WTC11 (cell line): Measurements from ENCODE around the gene ZNF521.

Source experiments
- CREM ChIP-seq: sonication (generic); formaldehyde crosslinking; IDR thresholded peaks from 2 replicates; pipeline ENCODE4 v1.8.1; 2022; ENCODE audit warnings: mild to moderate bottlenecking, missing genetic modification reagents, moderate library complexity
- FOXJ3 ChIP-seq: sonication (generic); formaldehyde crosslinking; IDR thresholded peaks from 2 replicates; pipeline ENCODE4 v1.9.0; 2021; ENCODE audit warnings: missing genetic modification reagents, mild to moderate bottlenecking, borderline replicate concordance
- FOXP1 ChIP-seq: sonication (generic); formaldehyde crosslinking; IDR thresholded peaks from 2 replicates; pipeline ENCODE4 v1.8.0; 2022; ENCODE audit warnings: missing genetic modification reagents, mild to moderate bottlenecking, moderate library complexity, borderline replicate concordance
- SOX15 ChIP-seq: fragments of 250-450 bp; sonication (Bioruptor Pico); IDR thresholded peaks from 2 replicates; pipeline ENCODE4 v1.9.0; 2021; ENCODE audit warnings: mild to moderate bottlenecking
- ZNF232 ChIP-seq: sonication (generic); formaldehyde crosslinking; IDR thresholded peaks from 2 replicates; pipeline ENCODE4 v1.8.0; 2022; ENCODE audit warnings: mild to moderate bottlenecking, missing genetic modification reagents
- TF ChIP-seq, protein P1 (sequence below): sonication (generic); formaldehyde crosslinking; IDR thresholded peaks from 2 replicates; pipeline ENCODE4 v1.8.0; 2022; ENCODE audit warnings: mild to moderate bottlenecking, missing genetic modification reagents
- TF ChIP-seq, protein P2 (sequence below): fragments of 200-600 bp; IDR thresholded peaks from 2 replicates; pipeline ENCODE4 v1.8.0; 2022; ENCODE audit warnings: antibody characterized with exemption
- TF ChIP-seq, protein P3 (sequence below): sonication (generic); formaldehyde crosslinking; IDR thresholded peaks from 2 replicates; pipeline ENCODE4 v1.8.1; 2022; ENCODE audit warnings: low read depth, mild to moderate bottlenecking, moderate library complexity, missing genetic modification reagents, borderline replicate concordance
- TF ChIP-seq, protein P4 (sequence below): sonication (generic); formaldehyde crosslinking; conservative IDR thresholded peaks from 2 replicates; pipeline ENCODE4 v1.8.1; 2022; ENCODE audit warnings: mild to moderate bottlenecking, missing genetic modification reagents

DNA sequence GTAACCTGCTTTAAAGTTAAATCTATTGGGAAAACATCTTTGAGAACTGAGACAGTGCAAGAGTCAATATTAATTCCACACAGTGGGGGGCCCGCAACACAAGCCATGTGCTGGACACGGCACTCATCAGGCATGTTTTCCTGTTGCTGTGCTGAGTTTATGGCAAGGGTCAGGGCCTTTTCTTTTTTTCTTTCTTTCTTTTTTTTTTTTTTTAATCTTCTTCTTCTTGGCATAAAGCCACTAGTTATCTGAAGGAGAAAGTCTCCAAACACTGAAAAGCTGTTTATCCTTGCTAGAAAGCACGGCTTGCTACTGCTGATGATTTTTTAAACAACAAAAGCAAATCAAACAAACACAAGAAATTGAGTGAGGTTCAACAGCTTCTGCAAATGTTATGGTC is 252.1 kb downstream of the ZNF521 start:
- no peak for TF ChIP-seq ZNF232 (CRISPR knock-in tag)
- TF ChIP-seq FOXP1 (CRISPR knock-in tag): no peak
- TF ChIP-seq, protein P1, sequence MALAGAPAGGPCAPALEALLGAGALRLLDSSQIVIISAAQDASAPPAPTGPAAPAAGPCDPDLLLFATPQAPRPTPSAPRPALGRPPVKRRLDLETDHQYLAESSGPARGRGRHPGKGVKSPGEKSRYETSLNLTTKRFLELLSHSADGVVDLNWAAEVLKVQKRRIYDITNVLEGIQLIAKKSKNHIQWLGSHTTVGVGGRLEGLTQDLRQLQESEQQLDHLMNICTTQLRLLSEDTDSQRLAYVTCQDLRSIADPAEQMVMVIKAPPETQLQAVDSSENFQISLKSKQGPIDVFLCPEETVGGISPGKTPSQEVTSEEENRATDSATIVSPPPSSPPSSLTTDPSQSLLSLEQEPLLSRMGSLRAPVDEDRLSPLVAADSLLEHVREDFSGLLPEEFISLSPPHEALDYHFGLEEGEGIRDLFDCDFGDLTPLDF (CRISPR knock-in tag): no peak
- TF ChIP-seq, protein P2, sequence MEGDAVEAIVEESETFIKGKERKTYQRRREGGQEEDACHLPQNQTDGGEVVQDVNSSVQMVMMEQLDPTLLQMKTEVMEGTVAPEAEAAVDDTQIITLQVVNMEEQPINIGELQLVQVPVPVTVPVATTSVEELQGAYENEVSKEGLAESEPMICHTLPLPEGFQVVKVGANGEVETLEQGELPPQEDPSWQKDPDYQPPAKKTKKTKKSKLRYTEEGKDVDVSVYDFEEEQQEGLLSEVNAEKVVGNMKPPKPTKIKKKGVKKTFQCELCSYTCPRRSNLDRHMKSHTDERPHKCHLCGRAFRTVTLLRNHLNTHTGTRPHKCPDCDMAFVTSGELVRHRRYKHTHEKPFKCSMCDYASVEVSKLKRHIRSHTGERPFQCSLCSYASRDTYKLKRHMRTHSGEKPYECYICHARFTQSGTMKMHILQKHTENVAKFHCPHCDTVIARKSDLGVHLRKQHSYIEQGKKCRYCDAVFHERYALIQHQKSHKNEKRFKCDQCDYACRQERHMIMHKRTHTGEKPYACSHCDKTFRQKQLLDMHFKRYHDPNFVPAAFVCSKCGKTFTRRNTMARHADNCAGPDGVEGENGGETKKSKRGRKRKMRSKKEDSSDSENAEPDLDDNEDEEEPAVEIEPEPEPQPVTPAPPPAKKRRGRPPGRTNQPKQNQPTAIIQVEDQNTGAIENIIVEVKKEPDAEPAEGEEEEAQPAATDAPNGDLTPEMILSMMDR: no peak
- TF ChIP-seq FOXJ3: no peak
- TF ChIP-seq, protein P3, sequence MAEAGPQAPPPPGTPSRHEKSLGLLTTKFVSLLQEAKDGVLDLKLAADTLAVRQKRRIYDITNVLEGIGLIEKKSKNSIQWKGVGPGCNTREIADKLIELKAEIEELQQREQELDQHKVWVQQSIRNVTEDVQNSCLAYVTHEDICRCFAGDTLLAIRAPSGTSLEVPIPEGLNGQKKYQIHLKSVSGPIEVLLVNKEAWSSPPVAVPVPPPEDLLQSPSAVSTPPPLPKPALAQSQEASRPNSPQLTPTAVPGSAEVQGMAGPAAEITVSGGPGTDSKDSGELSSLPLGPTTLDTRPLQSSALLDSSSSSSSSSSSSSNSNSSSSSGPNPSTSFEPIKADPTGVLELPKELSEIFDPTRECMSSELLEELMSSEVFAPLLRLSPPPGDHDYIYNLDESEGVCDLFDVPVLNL (CRISPR knock-in tag): no peak
- TF ChIP-seq, protein P4, sequence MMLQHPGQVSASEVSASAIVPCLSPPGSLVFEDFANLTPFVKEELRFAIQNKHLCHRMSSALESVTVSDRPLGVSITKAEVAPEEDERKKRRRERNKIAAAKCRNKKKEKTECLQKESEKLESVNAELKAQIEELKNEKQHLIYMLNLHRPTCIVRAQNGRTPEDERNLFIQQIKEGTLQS (CRISPR knock-in tag): no peak
- TF ChIP-seq SOX15 (CRISPR knock-in tag): no peak
- no peak for TF ChIP-seq CREM (CRISPR knock-in tag)
